ENCODE data around the gene ZBTB38.

ZBTB38 gene

GRCh38 chr3:141366285-141367037 is 1.8 kb upstream of the ZBTB38 start:
- DNase-seq (ENCODE audit: low spot score), result no peak

DNA sequence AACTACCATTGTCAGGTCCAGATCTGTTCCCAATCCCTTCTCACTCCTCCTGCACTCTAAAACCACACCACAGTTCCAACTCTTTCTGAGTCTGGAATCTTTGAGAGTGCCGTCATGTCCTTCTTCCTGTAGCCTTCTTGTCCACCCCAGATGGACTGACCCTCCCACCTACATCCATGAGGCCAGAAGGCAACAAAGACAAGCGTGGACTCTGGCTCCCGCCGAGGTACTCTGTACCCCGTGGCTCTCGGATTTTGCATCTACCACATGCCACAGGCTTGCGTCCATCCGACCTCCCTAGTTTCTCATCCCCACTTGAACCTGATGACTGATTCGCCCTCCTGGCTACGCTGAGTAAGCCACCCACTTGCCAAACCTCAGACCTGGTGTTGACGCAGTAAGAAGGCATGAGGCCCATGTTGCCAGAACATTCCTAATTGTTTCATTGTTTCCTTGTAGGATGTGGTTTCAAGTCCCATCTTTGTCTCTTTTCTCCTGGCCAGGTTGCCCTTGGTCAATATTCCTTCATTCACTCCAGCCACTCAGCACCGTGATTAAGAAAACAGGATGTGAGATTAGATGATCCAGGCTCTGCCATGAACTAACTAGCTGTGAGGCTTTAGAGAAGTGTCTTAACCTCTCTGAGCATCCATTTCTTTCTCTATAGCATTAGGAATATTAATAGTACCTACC is 1.1 kb upstream of the ZBTB38 start:
- no peak for DNase-seq (ENCODE audit: low spot score)

DNA sequence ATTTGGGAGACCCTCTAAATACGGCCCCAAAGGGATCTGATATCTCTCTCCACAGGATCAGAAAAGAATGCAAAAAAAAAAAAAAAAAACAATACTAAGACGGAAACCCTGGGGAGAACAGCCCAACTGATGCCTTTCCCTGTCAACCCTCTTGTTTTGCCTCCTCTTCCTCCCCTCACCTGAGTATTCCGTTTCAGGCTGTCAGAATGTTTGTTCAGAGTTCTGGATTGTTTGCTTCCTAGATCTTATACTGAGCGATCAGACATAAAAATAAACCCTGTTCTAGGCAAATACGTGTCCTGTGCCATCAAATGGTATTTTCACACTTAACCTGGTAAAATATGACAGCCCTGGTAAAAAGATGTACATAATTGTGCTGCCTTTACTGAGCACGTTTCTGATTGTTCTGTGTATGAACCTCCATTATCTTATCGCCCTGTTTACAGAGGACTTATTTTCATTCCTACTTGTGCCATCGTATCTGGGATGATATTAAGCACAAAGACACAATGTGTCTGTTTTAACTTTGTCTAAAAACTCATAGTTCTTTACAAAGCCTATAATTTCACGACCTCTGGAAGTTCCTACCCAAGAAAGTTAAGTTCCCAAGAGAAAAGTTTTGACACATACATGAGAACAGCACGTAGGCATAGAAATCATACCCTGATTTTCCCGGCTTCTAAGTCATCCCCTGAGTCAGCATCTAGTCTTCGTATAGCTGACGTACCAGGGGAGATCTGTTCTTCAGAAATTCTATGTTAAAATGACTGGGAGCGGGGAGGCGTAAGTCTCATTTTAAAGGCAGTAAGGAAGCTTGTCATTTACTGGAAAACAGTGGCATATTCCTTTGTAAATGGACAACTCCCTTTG is 856 bp downstream of the ZBTB38 start:
- no peak for DNase-seq (ENCODE audit: low spot score)

GRCh38 chr3:141370065-141370533 is 1.8 kb downstream of the ZBTB38 start:
- DNase-seq (ENCODE audit: low spot score), result peak; percentile 85

DNA sequence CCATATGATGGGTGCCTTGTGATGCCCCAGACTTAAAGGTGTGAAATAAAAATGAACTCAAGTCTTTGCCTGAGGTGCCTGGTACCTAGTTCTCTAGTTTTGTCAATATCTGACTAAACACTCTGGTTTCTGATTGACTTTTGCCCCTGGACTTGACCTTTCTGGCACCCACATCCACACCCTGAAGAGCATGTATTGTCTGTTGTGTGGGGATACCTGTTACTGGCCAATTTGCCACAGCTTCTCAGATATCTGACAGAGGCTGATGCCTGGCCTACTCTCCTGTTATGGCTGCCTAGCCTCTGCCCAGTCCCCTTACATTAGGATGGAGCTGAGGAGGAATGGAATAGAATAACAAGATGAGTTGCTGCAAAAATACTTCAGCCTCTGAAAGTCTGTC is 3.6 kb downstream of the ZBTB38 start:
- DNase-seq (ENCODE audit: low spot score), result peak; percentile 22

GRCh38 chr3:141372656-141373055 is 4.4 kb downstream of the ZBTB38 start:
- no peak for DNase-seq (ENCODE audit: low spot score)

- DNase-seq (ENCODE audit: low spot score), result no peak
Measured at GRCh38 chr3:141373232-141373631, 4.9 kb downstream of the ZBTB38 start.

GRCh38 chr3:141373768-141374526 is 5.6 kb downstream of the ZBTB38 start:
- no peak for DNase-seq (ENCODE audit: low spot score)

GRCh38 chr3:141375381-141376301 is 7.3 kb downstream of the ZBTB38 start:
- no peak for DNase-seq (ENCODE audit: low spot score)

GRCh38 chr3:141377377-141377776 is 9.1 kb downstream of the ZBTB38 start:
- DNase-seq (ENCODE audit: low spot score), result no peak

GRCh38 chr3:141378556-141378955 is 10.3 kb downstream of the ZBTB38 start:
- no peak for DNase-seq (ENCODE audit: low spot score)

GRCh38 chr3:141379250-141379966 is 11.1 kb downstream of the ZBTB38 start:
- DNase-seq (ENCODE audit: low spot score), result peak; percentile 65

- DNase-seq (ENCODE audit: low spot score), result no peak
Measured at GRCh38 chr3:141380279-141380678, 12.0 kb downstream of the ZBTB38 start.

DNA sequence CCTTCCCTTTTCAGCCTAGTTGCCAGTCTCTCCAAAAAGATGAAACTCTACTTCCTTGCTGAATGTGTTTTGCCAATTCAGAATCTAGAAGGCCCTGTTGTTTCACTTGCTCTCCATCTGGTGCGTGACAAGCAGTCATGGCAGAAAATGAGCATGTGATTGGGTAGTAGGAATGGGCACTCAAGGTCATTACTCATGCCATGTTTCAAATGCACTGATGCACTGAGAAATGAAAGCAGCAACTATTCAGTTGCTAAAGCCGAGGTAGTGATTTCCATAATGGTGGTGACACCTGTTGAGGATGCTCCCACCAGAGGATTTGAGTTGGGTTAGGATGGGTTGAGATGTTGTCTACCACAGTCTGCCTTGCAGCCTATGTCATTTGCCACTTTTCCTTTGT is 12.7 kb downstream of the ZBTB38 start:
- no peak for DNase-seq (ENCODE audit: low spot score)

DNA sequence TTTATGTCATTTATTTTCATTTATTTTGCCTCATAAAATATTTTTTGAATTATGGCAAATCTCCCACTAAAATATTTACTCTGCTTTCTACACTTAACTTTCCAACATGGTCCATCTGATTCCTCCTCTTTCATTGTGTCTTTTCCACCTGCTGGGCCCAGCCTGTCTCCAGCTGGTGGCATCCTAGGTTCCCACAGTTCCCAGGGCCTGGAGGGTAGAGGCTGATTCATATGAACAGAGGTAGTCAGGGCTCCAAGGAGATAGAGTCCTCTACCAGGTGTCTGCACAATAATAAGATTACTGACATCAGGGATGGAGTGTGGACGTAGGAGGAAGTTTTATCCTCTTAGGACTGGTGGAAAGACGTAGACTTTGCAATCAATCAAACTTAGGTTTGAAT is 14.3 kb downstream of the ZBTB38 start:
- no peak for DNase-seq (ENCODE audit: low spot score)

GRCh38 chr3:141383555-141384129 is 15.3 kb downstream of the ZBTB38 start:
- DNase-seq (ENCODE audit: low spot score), result no peak

DNA sequence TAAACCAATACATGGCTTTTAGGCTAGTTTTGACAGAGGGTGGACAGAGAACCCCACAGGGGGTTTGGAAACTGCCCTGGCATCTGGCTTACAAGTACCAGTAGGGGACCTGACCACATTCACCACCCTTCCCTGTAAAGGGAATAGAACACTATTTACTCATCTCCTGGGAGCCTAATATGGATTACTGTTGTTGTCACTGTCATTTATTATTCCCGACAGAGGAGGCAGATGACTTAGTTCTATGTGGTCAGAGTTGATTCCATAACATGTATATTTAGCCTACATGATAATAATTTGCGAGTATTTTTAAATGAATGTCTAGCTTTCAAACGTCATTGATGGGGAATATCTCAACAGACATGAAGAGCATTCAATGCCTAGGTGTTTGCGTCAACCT is 15.9 kb downstream of the ZBTB38 start:
- no peak for DNase-seq (ENCODE audit: low spot score)

GRCh38 chr3:141384575-141384974 is 16.3 kb downstream of the ZBTB38 start:
- DNase-seq (ENCODE audit: low spot score), result no peak

DNA sequence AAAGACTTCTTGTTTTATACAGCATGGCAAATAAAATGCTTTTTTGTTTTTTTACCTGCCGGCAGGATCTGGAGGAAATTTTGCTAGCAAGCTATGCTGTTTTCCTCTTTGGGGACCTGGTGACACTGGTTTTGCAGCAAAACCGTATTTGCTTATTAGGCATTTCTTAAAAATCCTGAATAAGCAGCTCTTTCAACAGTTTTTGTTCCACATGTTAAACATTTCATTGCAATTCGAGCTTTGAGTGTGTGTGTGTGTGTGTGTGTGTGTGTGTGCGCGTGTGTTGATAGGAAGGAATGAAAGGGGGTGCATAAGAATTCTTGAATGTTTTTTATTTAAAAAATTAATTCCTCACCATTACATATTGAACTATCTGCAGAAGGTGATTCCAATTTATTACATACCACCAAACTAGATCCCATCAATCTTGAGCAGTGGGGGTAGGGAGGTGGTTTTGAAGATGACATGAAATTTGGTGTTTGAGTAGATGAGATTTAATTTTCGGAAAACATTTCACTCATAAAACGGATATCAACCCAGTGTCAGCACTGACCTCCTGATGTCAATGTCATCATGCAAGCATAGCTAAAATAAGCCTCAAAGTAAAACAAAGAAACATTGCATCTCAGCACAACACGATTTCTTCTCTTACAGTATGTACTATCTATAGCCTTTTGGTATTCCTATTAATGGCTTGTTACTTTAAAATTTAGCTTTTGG is 17.3 kb downstream of the ZBTB38 start:
- no peak for DNase-seq (ENCODE audit: low spot score)

All from activated CD4-positive, alpha-beta T cell treated with anti-CD3 and anti-CD28 coated beads, Interleukin-2, Interleukin-4, amounts not matched to agents 100 ng/mL and 50 ng/mL, durations not matched to agents 16 hours and 8 hours (primary cell).